SH-SY5Y (cell line): ENCODE data around the gene KRT80.

Experiments used
- GATA2 ChIP-seq: IDR thresholded peaks from 2 replicates; pipeline ENCODE4 v1.6.1; 2011; ENCODE audit warnings: mild to moderate bottlenecking, low read depth, low read length
- GATA3 ChIP-seq: IDR thresholded peaks from 2 replicates; pipeline ENCODE4 v1.6.1; 2011; ENCODE audit warnings: low read depth, mild to moderate bottlenecking, low read length, moderate library complexity

Gene KRT80

GRCh38 chr12:52232203-52232673 lies 40.4 kb upstream of the KRT80 start:
- TF ChIP-seq GATA2 (no peak), GATA3 (no peak)

GRCh38 chr12:52231305-52232202 lies 39.7 kb upstream of the KRT80 start:
- TF ChIP-seq GATA2 (no peak), GATA3 (no peak)

- TF ChIP-seq GATA2 (no peak), GATA3 (no peak)
Observed at GRCh38 chr12:52230364-52231281, 38.8 kb upstream of the KRT80 start.

GRCh38 chr12:52229836-52230343 lies 38.1 kb upstream of the KRT80 start:
- TF ChIP-seq GATA3 (no peak), GATA2 (no peak)

GRCh38 chr12:52228931-52229330 lies 37.1 kb upstream of the KRT80 start:
- no peak for TF ChIP-seq GATA3
- no peak for TF ChIP-seq GATA2

GRCh38 chr12:52228366-52228765 lies 36.6 kb upstream of the KRT80 start:
- TF ChIP-seq GATA2 (no peak), GATA3 (no peak)

GRCh38 chr12:52227606-52228166 lies 35.9 kb upstream of the KRT80 start:
- no peak for TF ChIP-seq GATA3
- no peak for TF ChIP-seq GATA2

- no peak for TF ChIP-seq GATA3
- no peak for TF ChIP-seq GATA2
Observed at GRCh38 chr12:52226446-52226845, 34.6 kb upstream of the KRT80 start.

GRCh38 chr12:52225752-52226151 lies 33.9 kb upstream of the KRT80 start:
- TF ChIP-seq GATA3, result no peak
- TF ChIP-seq GATA2, result no peak

- TF ChIP-seq GATA3, result no peak
- no peak for TF ChIP-seq GATA2
Observed at GRCh38 chr12:52224151-52224550, 32.3 kb upstream of the KRT80 start.

- no peak for TF ChIP-seq GATA3
- TF ChIP-seq GATA2, result no peak
Observed at GRCh38 chr12:52223406-52224039, 31.7 kb upstream of the KRT80 start.

GRCh38 chr12:52222692-52223091 lies 30.9 kb upstream of the KRT80 start:
- TF ChIP-seq GATA2, result no peak
- TF ChIP-seq GATA3, result no peak

GRCh38 chr12:52221912-52222457 lies 30.2 kb upstream of the KRT80 start:
- TF ChIP-seq GATA3 (no peak), GATA2 (no peak)
